Measurements from ENCODE around the gene GTPBP3. TPM values are rescaled to one million over a fixed set of nuclear protein-coding genes. Genes with fewer than 3 reads are reported as not detected.

The GTPBP3 gene
- total RNA-seq, 1 donor: 14.2 TPM

DNA sequence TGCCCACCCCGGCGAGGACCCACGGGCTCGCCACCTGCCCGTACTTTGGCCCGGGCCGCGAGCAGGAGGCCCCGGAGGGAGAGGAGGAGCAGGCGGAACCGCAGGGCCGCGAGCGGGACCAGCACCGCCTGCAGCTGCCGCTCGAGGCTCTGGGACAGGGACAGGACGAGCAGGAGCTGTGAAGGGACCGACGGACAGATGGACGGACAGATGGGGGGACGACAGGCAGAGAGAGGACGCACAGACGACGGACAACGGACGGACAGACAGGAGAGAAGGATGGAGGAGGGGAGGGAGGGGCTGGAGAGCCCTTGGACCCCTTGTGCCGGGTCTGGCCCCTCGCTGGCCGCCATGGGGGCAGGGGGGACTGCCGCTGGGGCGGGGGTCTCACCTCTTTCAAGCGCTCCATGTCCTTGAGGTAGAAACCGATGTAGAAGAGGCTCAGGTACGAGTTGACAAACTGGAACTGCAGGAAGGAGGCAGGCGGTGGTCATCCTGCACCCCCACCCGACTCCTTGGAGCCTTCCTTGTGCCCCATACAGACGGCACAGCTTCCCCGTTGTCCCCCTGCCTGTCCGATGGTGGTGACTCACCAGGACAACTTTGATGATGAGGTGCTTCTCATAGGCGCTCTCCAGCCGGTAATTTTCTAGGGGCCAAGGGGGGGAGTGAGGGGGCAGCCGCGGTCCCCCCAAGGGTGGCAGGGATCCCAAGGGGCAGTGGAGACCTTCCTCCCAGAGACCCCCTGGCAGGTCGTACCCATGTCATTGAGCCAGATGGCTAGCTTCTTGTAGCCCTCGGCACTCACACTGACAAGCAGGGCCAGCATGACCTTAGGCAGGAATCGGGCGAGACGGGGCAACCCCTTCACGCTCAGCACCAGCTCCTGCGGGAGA lies 7.7 kb upstream of the GTPBP3 start:
- H3K4me3 ChIP-seq (ENCODE audit: low read depth, low read length): no peak overlapping the region
- no peak for DNase-seq (ENCODE audit: low read depth)
- TF ChIP-seq CTCF (IDR thresholded peaks at IDR 0.05; ENCODE audit: insufficient read depth, low read depth, low read length): no peak

DNA sequence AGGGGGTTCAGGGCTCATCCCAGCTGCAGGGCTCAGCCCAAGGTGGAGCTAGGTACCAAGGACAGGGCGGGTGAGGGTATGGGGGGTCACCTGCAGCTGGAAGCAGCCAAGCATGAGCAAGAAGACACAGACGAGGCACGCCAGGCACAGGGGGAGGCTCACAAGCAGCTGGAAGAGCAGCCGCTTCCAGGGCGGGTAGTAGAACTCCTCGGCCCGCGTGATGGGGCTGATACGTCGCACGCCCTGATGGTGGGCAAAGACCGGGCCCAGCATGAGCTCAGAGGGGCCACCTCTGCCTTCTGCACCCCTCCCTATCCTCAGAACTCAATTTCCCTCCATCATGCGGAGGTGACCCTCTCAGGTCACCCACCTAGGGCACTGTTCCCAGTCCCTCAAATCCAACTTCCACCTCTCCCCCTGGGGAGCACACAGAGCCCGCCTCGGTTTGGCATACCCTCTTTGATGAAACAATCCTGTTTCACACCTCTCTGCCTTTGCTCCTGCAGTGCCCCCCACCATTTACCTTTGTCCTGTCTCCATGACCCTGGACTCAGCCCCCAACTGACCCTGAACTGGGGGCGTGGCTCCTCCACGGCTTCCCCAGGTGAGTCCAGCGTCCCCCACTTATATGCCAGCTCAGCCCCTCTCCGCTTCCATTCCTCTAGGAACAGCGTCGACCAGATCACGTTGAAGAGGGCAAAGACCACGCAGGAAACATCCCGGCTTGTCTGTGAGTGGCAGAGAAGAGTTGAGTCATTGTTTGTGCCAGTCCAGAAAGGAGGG lies 6.9 kb upstream of the GTPBP3 start:
- no peak for TF ChIP-seq CTCF (IDR thresholded peaks at IDR 0.05; ENCODE audit: insufficient read depth, low read depth, low read length)
- no peak overlapping the region for H3K4me3 ChIP-seq (ENCODE audit: low read depth, low read length)
- no peak for DNase-seq (ENCODE audit: low read depth)

- DNase-seq (ENCODE audit: low read depth): no peak
- no peak for TF ChIP-seq CTCF (IDR thresholded peaks at IDR 0.05; ENCODE audit: insufficient read depth, low read depth, low read length)
- no peak overlapping the region for H3K4me3 ChIP-seq (ENCODE audit: low read depth, low read length)
These were observed 6.3 kb upstream of the GTPBP3 start for GRCh38 chr19:17331045-17331558.

DNA sequence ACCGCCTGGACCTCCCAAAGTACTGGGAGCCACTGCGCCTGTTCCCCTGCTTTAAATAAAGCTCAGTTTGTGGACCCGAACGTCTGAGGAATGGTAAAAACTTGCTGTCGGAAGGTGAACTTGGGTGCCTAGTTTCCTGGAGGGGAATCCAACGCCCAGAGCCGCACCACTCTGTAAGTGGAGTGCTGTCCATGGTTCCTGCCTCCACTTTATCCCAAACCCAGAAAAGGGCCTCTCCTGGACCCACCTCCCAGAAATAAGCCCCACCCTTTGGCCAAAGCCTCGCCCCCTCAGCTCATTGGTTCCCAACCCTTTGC lies 5.0 kb upstream of the GTPBP3 start:
- no peak for DNase-seq (ENCODE audit: low read depth)
- no peak for TF ChIP-seq CTCF (IDR thresholded peaks at IDR 0.05; ENCODE audit: insufficient read depth, low read depth, low read length)
- H3K4me3 ChIP-seq (ENCODE audit: low read depth, low read length): no peak overlapping the region

GRCh38 chr19:17332677-17333581 lies 4.4 kb upstream of the GTPBP3 start:
- TF ChIP-seq CTCF (IDR thresholded peaks at IDR 0.05; ENCODE audit: insufficient read depth, low read depth, low read length): no peak
- H3K4me3 ChIP-seq (ENCODE audit: low read depth, low read length): no peak overlapping the region
- DNase-seq (ENCODE audit: low read depth): peak; percentile 63

All from fibroblast of villous mesenchyme (primary cell).